Testis (tissue), 2 donors: ENCODE results near the gene ATRNL1.

ENCODE experiments used
- POLR2A ChIP-seq: fragments of 450-650 bp; IDR thresholded peaks from one replicate; pipeline ENCODE4 v1.6.1; 2017; ENCODE audit warnings: antibody characterized with exemption, mild to moderate bottlenecking, moderate library complexity
- TF ChIP-seq, protein P1 (sequence below), 3 experiments: fragments of 450-650 bp in 2 of 3; fragments of 200-600 bp in 1 of 3; sonication (generic) in 1 of 3; IDR thresholded peaks; one replicate each; pipeline ENCODE4 v1.5.1; 2016 to 2019; ENCODE audit warnings: antibody characterized with exemption in 3 of 3, mild to moderate bottlenecking in 2 of 3, moderate library complexity in 1 of 3

- TF ChIP-seq POLR2A, result no peak
- TF ChIP-seq, protein P1, sequence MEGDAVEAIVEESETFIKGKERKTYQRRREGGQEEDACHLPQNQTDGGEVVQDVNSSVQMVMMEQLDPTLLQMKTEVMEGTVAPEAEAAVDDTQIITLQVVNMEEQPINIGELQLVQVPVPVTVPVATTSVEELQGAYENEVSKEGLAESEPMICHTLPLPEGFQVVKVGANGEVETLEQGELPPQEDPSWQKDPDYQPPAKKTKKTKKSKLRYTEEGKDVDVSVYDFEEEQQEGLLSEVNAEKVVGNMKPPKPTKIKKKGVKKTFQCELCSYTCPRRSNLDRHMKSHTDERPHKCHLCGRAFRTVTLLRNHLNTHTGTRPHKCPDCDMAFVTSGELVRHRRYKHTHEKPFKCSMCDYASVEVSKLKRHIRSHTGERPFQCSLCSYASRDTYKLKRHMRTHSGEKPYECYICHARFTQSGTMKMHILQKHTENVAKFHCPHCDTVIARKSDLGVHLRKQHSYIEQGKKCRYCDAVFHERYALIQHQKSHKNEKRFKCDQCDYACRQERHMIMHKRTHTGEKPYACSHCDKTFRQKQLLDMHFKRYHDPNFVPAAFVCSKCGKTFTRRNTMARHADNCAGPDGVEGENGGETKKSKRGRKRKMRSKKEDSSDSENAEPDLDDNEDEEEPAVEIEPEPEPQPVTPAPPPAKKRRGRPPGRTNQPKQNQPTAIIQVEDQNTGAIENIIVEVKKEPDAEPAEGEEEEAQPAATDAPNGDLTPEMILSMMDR (IDR thresholded peaks at IDR 0.05), result no peak
Observed at GRCh38 chr10:115968236-115968635, 875.1 kb downstream of the ATRNL1 start.
